Nephron (organoid): ENCODE measurements around the gene GHR.
A peak's percentile ranks its signal among the peaks of the same experiment; 100 is the strongest.

ENCODE experiments used
- H3K27ac Mint-ChIP-seq, 3 experiments: 2 replicates each; pipeline ENCODE4 v1.8.0; 2020; ENCODE audit warnings: mixed read lengths in 3 of 3, mild to moderate bottlenecking in 2 of 3, moderate library complexity in 1 of 3
- H3K27me3 Mint-ChIP-seq: 2 replicates; pipeline ENCODE4 v1.8.0; 2021; ENCODE audit warnings: low read depth, mild to moderate bottlenecking, moderate library complexity, mixed read lengths
- H3K36me3 Mint-ChIP-seq: 2 replicates; pipeline ENCODE4 v1.8.0; 2020; ENCODE audit warnings: low read depth, mixed read lengths
- H3K4me1 Mint-ChIP-seq: 2 replicates; pipeline ENCODE4 v1.8.0; 2020; ENCODE audit warnings: mixed read lengths
- H3K4me3 Mint-ChIP-seq, 3 experiments: 2 replicates each; pipeline ENCODE4 v1.8.0; 2020; ENCODE audit warnings: mild to moderate bottlenecking in 3 of 3, mixed read lengths in 3 of 3, moderate library complexity in 2 of 3
- H3K9me3 Mint-ChIP-seq: 2 replicates; pipeline ENCODE4 v1.8.0; 2020; ENCODE audit warnings: mixed read lengths
- CTCF ChIP-seq, 3 experiments: fragments of 200-600 bp; sonication (generic); IDR thresholded peaks; one replicate each; pipeline ENCODE4 v1.5.0; 2021; ENCODE audit warnings: antibody characterized with exemption in 3 of 3; ENCODE audit not compliant: unreplicated experiment in 3 of 3

GHR gene

GRCh38 chr5:42592401-42593140 lies 169.3 kb downstream of the GHR start:
- Mint-ChIP-seq H3K4me1 (peaks cover 54% of the 10 kb centered on the region), H3K9me3 (no peaks in the 10 kb centered on the region), H3K27me3 (no peaks in the 10 kb centered on the region), H3K27ac (peak overlapping the region in 1 of 3 experiments; percentile 85), H3K36me3 (no peaks in the 10 kb centered on the region), H3K4me3 (no peak overlapping the region)
- TF ChIP-seq CTCF (IDR thresholded peaks at IDR 0.05; ENCODE audit: unreplicated experiment in 3 of 3) = no peak

- Mint-ChIP-seq H3K4me1 (peaks cover 56% of the 10 kb centered on the region), H3K27ac (no peak overlapping the region), H3K36me3 (no peaks in the 10 kb centered on the region), H3K27me3 (no peaks in the 10 kb centered on the region), H3K9me3 (no peaks in the 10 kb centered on the region), H3K4me3 (no peak overlapping the region)
- no peak for TF ChIP-seq CTCF (IDR thresholded peaks at IDR 0.05; ENCODE audit: unreplicated experiment in 3 of 3)
These were observed 170.4 kb downstream of the GHR start for GRCh38 chr5:42593591-42593990.

GRCh38 chr5:42595597-42595996 lies 172.4 kb downstream of the GHR start:
- H3K27me3 Mint-ChIP-seq = no peaks in the 10 kb centered on the region
- no peaks in the 10 kb centered on the region for H3K36me3 Mint-ChIP-seq
- H3K27ac Mint-ChIP-seq = no peak overlapping the region
- TF ChIP-seq CTCF (IDR thresholded peaks at IDR 0.05; ENCODE audit: unreplicated experiment in 3 of 3) = no peak
- H3K4me3 Mint-ChIP-seq = no peak overlapping the region
- H3K4me1 Mint-ChIP-seq = peaks cover 41% of the 10 kb centered on the region
- H3K9me3 Mint-ChIP-seq = no peaks in the 10 kb centered on the region

GRCh38 chr5:42596817-42597216 lies 173.6 kb downstream of the GHR start:
- TF ChIP-seq CTCF (IDR thresholded peaks at IDR 0.05; ENCODE audit: unreplicated experiment in 3 of 3) = no peak
- H3K27me3 Mint-ChIP-seq = no peaks in the 10 kb centered on the region
- no peaks in the 10 kb centered on the region for H3K9me3 Mint-ChIP-seq
- no peak overlapping the region for H3K4me3 Mint-ChIP-seq
- H3K27ac Mint-ChIP-seq = no peak overlapping the region
- no peaks in the 10 kb centered on the region for H3K36me3 Mint-ChIP-seq
- peaks cover 29% of the 10 kb centered on the region for H3K4me1 Mint-ChIP-seq

GRCh38 chr5:42597318-42597937 lies 174.2 kb downstream of the GHR start:
- Mint-ChIP-seq H3K36me3 (no peaks in the 10 kb centered on the region), H3K27ac (no peak overlapping the region), H3K4me3 (no peak overlapping the region), H3K4me1 (peaks cover 23% of the 10 kb centered on the region), H3K9me3 (no peaks in the 10 kb centered on the region), H3K27me3 (no peaks in the 10 kb centered on the region)
- TF ChIP-seq CTCF (IDR thresholded peaks at IDR 0.05; ENCODE audit: unreplicated experiment in 3 of 3) = no peak

- Mint-ChIP-seq H3K4me3 (no peak overlapping the region), H3K36me3 (no peaks in the 10 kb centered on the region), H3K27ac (no peak overlapping the region)
These were observed 175.1 kb downstream of the GHR start for GRCh38 chr5:42598311-42598710.

More at GRCh38 chr5:42598311-42598710, 175.1 kb downstream of the GHR start:
- Mint-ChIP-seq H3K9me3 (no peaks in the 10 kb centered on the region), H3K4me1 (peaks cover 21% of the 10 kb centered on the region), H3K27me3 (no peaks in the 10 kb centered on the region)
- TF ChIP-seq CTCF (IDR thresholded peaks at IDR 0.05; ENCODE audit: unreplicated experiment in 3 of 3) = no peak
